PC-9 (cell line): Measurements from ENCODE around the gene SCAMP3. TPM values are rescaled to one million over a fixed set of nuclear protein-coding genes. Genes with fewer than 3 reads are reported as not detected.
"Not testable (repeated sequence)": the region's sequence is repeated elsewhere in the genome, so short reads cannot be mapped to it uniquely, and the experiment has no call there.

Source experiments
- BruUV-seq: library from RNA; stranded (reverse); fragments of 400-500 nt; replicated peaks from 2 replicates; lab custom pipeline; 2021; lab: Mats Ljungman, UMichigan
- CTCF ChIA-PET: fragments of 300-600 bp; sonication (Branson Sonifier 250); formaldehyde crosslinking; loops from one replicate; lab custom pipeline; 2022; ENCODE audit warnings: antibody characterized with exemption; lab: Charles Lee
- POLR2A ChIA-PET: fragments of 300-600 bp; sonication (Branson Sonifier 250); formaldehyde crosslinking; loops from one replicate; lab custom pipeline; 2022; ENCODE audit warnings: antibody characterized with exemption; ENCODE audit not compliant: unreplicated experiment; lab: Charles Lee
- DNase-seq, 2 experiments: peaks; one replicate each; pipeline versions ENCODE4 v3.0.0 to v3.0.0-alpha.2; 2015 to 2022; ENCODE audit warnings: mixed read lengths in 1 of 2
- H2AFZ ChIP-seq: fragments of 200-600 bp; sonication (generic); 2 replicates; pipeline ENCODE4 v1.8.1; 2017; ENCODE audit warnings: antibody characterized with exemption
- H3F3A ChIP-seq: fragments of 200-600 bp; sonication (generic); 2 replicates; pipeline ENCODE4 v1.8.1; 2017; ENCODE audit warnings: antibody characterized with exemption, mild to moderate bottlenecking, low read depth; ENCODE audit not compliant: insufficient read depth
- H3K27ac ChIP-seq: fragments of 200-600 bp; sonication (generic); 2 replicates; pipeline ENCODE4 v1.6.1; 2016; ENCODE audit warnings: mixed run types
- H3K27me3 ChIP-seq: fragments of 200-600 bp; sonication (generic); 2 replicates; pipeline ENCODE4 v1.6.1; 2016; ENCODE audit warnings: low read depth, mixed run types; ENCODE audit not compliant: insufficient read depth
- H3K36me3 ChIP-seq: fragments of 200-600 bp; sonication (generic); 2 replicates; pipeline ENCODE4 v1.6.1; 2016; ENCODE audit warnings: low read depth, mixed run types
- H3K4me1 ChIP-seq: fragments of 200-600 bp; sonication (generic); replicated peaks from 2 replicates; pipeline ENCODE4 v1.6.1; 2016; ENCODE audit warnings: mixed run types; ENCODE audit not compliant: insufficient read depth
- H3K4me2 ChIP-seq: fragments of 200-600 bp; sonication (generic); 2 replicates; pipeline ENCODE4 v1.6.1; 2017; ENCODE audit warnings: mixed run types
- H3K4me3 ChIP-seq: fragments of 200-600 bp; sonication (generic); 2 replicates; pipeline ENCODE4 v1.6.1; 2016; ENCODE audit warnings: mixed run types
- H3K79me2 ChIP-seq: fragments of 200-600 bp; sonication (generic); 2 replicates; pipeline ENCODE4 v1.6.1; 2017; ENCODE audit warnings: low read depth, mixed run types
- H3K9me2 ChIP-seq: fragments of 200-600 bp; sonication (generic); 2 replicates; pipeline ENCODE4 v1.8.1; 2017; ENCODE audit warnings: mild to moderate bottlenecking; ENCODE audit not compliant: insufficient read depth
- H3K9me3 ChIP-seq: fragments of 200-600 bp; sonication (generic); 2 replicates; pipeline ENCODE4 v1.8.1; 2016; ENCODE audit warnings: low read depth; ENCODE audit not compliant: insufficient read depth
- H4K20me1 ChIP-seq: fragments of 200-600 bp; sonication (generic); 2 replicates; pipeline ENCODE4 v1.8.1; 2017; ENCODE audit not compliant: insufficient read depth
- CTCF ChIP-seq: fragments of 200-600 bp; sonication (generic); conservative IDR thresholded peaks from 2 replicates; pipeline ENCODE4 v1.6.1; 2017; ENCODE audit warnings: mixed run types, antibody characterized with exemption, mild to moderate bottlenecking, moderate library complexity
- EZH2 ChIP-seq: fragments of 200-600 bp; sonication (generic); IDR thresholded peaks from 2 replicates; pipeline ENCODE4 v1.8.0; 2017; ENCODE audit warnings: antibody characterized with exemption, low read depth
- intact Hi-C: fragments of 100-400 bp; cut with micrococcal nuclease; formaldehyde crosslinking; loops from one replicate; pipeline ENCODE4 v1.10.0; 2022; ENCODE audit not compliant: unreplicated experiment
- total RNA-seq: library from RNA; stranded (reverse); gene quantifications from 2 replicates; pipeline ENCODE4 v1.2.3, GENCODE V29; 2021

Gene SCAMP3
- total RNA-seq, 1 experiment from 2014 or later: 64.1 TPM

- H2AFZ ChIP-seq: no peak overlapping the region
- H3K9me3 ChIP-seq: no peaks in the 10 kb centered on the region
- H3K9me2 ChIP-seq: no peaks in the 10 kb centered on the region
- no peaks in the 10 kb centered on the region for H3K27me3 ChIP-seq
- H3F3A ChIP-seq: peaks cover 45% of the 10 kb centered on the region
- TF ChIP-seq CTCF (no peak), EZH2 (no peak)
- no peak overlapping the region for H3K4me2 ChIP-seq
- H3K27ac ChIP-seq: no peak overlapping the region
- peaks cover 15% of the 10 kb centered on the region for H3K4me1 ChIP-seq
- H3K36me3 ChIP-seq: no peaks in the 10 kb centered on the region
- DNase-seq: no peak
- H3K79me2 ChIP-seq: 0 out of 2 replicates have a peak, but pooled peaks cover 6% of the 10 kb centered on the region
- no TSS peak for BruUV-seq
- no peak overlapping the region for H3K4me3 ChIP-seq
- intact Hi-C loops: no loop called here
- ChIA-PET CTCF (no interaction called here), POLR2A (no interaction called here)
- no peaks in the 10 kb centered on the region for H4K20me1 ChIP-seq
Observed at GRCh38 chr1:155247667-155248553, 14.2 kb downstream of the SCAMP3 start.

- CTCF ChIA-PET, H3K27ac ChIP-seq, H3K79me2 ChIP-seq, H2AFZ ChIP-seq, intact Hi-C loops, H3K4me3 ChIP-seq, H3K27me3 ChIP-seq, H3K4me2 ChIP-seq, H3K36me3 ChIP-seq, H3K9me3 ChIP-seq, BruUV-seq, H4K20me1 ChIP-seq, H3K9me2 ChIP-seq, DNase-seq: not testable (repeated sequence)
- Histone ChIP-seq H3K4me1 (peaks cover 20% of the 10 kb centered on the region), H3F3A (peaks cover 46% of the 10 kb centered on the region)
- POLR2A ChIA-PET: interaction anchor here (0.6 kb wide), 1 partner anchor 17 kb away, joined by 3 read pairs; no protein-coding TSS in a partner anchor
Observed at GRCh38 chr1:155246796-155247195, 15.4 kb downstream of the SCAMP3 start.

GRCh38 chr1:155245163-155245524 lies 17.0 kb downstream of the SCAMP3 start:
- ChIA-PET CTCF (interaction anchor here (0.6 kb wide), 1 partner anchor 356 kb away, joined by 5 read pairs; no protein-coding TSS in a partner anchor), POLR2A (no interaction called here)
- Histone ChIP-seq H3K4me3 (peak overlapping the region; percentile 75), H2AFZ (peak overlapping the region; percentile 94), H4K20me1 (no peaks in the 10 kb centered on the region), H3K9me3 (no peaks in the 10 kb centered on the region), H3K36me3 (no peaks in the 10 kb centered on the region), H3K4me1 (peaks cover 26% of the 10 kb centered on the region), H3K79me2 (0 out of 2 replicates have a peak, but pooled peaks cover 6% of the 10 kb centered on the region), H3K9me2 (no peaks in the 10 kb centered on the region), H3K27me3 (no peaks in the 10 kb centered on the region), H3K4me2 (peak overlapping the region; percentile 82), H3K27ac (peak overlapping the region; percentile 72), H3F3A (peaks cover 46% of the 10 kb centered on the region)
- TF ChIP-seq EZH2: no peak
- TF ChIP-seq CTCF: no peak
- BruUV-seq: TSS peak; percentile 94
- peak in 1 of 2 experiments; percentile 41 for DNase-seq
- intact Hi-C loops: no loop called here
